GM18909 (cell line): ENCODE measurements around the gene MIPEP.
A peak's percentile ranks its signal among the peaks of the same experiment; 100 is the strongest.

Source experiments
- ATAC-seq: cut with Tn5 transposase; IDR thresholded peaks from one replicate; pipeline ENCODE4 v1.9.1; 2021; ENCODE audit warnings: mild to moderate bottlenecking; ENCODE audit not compliant: unreplicated experiment, poor library complexity

Gene MIPEP

GRCh38 chr13:23695711-23696464 lies 193.3 kb downstream of the MIPEP start:
- peak; percentile 92 for ATAC-seq

GRCh38 chr13:23695196-23695595 lies 194.0 kb downstream of the MIPEP start:
- no peak for ATAC-seq

GRCh38 chr13:23692816-23693215 lies 196.4 kb downstream of the MIPEP start:
- ATAC-seq: no peak

- ATAC-seq: no peak
Measured at GRCh38 chr13:23690668-23691067, 198.5 kb downstream of the MIPEP start.

- no peak for ATAC-seq
Measured at GRCh38 chr13:23688336-23688735, 200.9 kb downstream of the MIPEP start.

- no peak for ATAC-seq
Measured at GRCh38 chr13:23687614-23688013, 201.6 kb downstream of the MIPEP start.

GRCh38 chr13:23686948-23687347 lies 202.3 kb downstream of the MIPEP start:
- ATAC-seq: no peak

- ATAC-seq: no peak
Measured at GRCh38 chr13:23685416-23685815, 203.8 kb downstream of the MIPEP start.

- no peak for ATAC-seq
Measured at GRCh38 chr13:23684647-23685046, 204.6 kb downstream of the MIPEP start.

- no peak for ATAC-seq
Measured at GRCh38 chr13:23683084-23683483, 206.1 kb downstream of the MIPEP start.

- ATAC-seq: no peak
Measured at GRCh38 chr13:23680845-23681669, 208.1 kb downstream of the MIPEP start.
